Neural progenitor cell (in vitro differentiated cells): ENCODE measurements around the gene ZBTB46.

ENCODE experiments used
- CTCF ChIP-seq: fragments of 200-600 bp; sonication (generic); IDR thresholded peaks from 2 replicates; pipeline ENCODE4 v1.5.1; 2017; ENCODE audit warnings: antibody characterized with exemption, mild to moderate bottlenecking
- EZH2 ChIP-seq: fragments of 200-600 bp; sonication (generic); IDR thresholded peaks from 2 replicates; pipeline ENCODE4 v1.6.1; 2017; ENCODE audit warnings: antibody characterized with exemption, mild to moderate bottlenecking, moderate library complexity

DNA sequence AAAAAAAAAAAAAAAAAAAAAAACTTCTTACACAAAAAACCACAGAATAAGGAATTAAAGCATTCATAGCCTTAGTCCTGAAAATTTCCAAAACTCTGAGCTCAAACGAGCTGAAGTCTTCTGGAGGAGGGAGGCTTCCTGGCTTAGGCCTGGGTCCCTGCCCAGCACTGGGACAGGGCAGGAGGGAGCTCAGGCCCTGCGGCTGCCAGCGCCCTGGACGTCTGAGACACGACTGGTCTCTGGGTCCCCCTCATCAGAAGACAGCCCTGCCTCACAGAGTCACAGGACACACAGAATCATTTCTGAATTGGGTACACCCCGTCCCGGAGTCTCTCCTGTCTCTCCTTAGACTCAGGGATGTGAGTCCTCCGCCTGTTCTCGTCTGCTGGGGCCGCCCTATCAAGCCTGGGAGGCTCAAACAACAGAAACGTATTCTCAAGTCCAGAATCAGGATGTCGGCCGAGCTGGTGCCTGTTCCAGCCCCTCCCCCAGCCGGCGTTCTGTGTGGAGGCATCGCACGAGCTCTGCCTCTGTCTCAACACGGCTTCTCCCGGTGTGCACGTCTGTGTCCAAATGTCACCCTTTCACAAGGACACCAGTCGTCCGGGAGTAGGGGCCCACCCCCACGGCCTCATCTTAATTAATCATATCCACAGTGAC lies 39.4 kb downstream of the ZBTB46 start:
- no peak for TF ChIP-seq CTCF
- TF ChIP-seq EZH2: no peak
